SK-N-SH treated with all-trans-retinoic acid at 6 μM for 48 hours (cell line): ENCODE data around the gene RNASE9.

ENCODE experiments used
- BACH2 ChIP-seq: fragments of 250-450 bp; sonication (Bioruptor Pico); IDR thresholded peaks from 2 replicates; pipeline ENCODE4 v1.9.0; 2021; ENCODE audit warnings: mild to moderate bottlenecking, borderline replicate concordance
- ZFP30 ChIP-seq: fragments of 450-650 bp; formaldehyde crosslinking; IDR thresholded peaks from 2 replicates; pipeline ENCODE4 v1.5.0; 2022; ENCODE audit warnings: mild to moderate bottlenecking, moderate library complexity

DNA sequence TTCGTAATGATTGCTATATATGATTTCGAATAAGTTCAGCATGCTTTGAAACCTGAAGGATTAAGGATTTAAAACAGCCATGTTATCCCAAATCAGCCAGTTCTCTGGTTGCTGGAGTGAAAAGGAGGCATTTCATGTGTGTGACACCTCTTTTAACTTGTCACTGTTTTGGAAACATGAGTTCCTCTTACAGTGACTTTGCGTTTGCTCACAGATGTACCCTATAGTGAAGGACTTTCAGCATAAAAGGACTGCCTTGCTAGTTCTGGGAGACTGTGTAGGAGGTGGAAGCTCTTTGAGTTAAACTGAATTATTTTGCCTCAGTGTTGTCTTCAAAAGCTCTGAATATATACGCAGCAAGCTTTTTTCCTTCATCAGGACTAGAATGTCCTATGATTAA is 19.4 kb upstream of the RNASE9 start:
- no peak for TF ChIP-seq BACH2 (CRISPR knock-in tag)
- no peak for TF ChIP-seq ZFP30 (CRISPR knock-in tag)
